ENCODE data around the gene ZBTB20.
"Not testable (repeated sequence)": the region's sequence is repeated elsewhere in the genome, so short reads cannot be mapped to it uniquely, and the experiment has no call there.

The ZBTB20 gene

GRCh38 chr3:115120597-115120996 is 26.5 kb downstream of the ZBTB20 start:
- no peak for TF ChIP-seq CTCF (IDR thresholded peaks at IDR 0.05; ENCODE audit: borderline replicate concordance, control extremely low read depth, extremely low read depth, insufficient read depth, missing control alignments)
- DNase-seq (ENCODE audit: low spot score), result no peak
- in situ Hi-C loops (cut with MboI; ENCODE audit: low sequenced_read_pairs, unreplicated experiment), result no loop called here

DNA sequence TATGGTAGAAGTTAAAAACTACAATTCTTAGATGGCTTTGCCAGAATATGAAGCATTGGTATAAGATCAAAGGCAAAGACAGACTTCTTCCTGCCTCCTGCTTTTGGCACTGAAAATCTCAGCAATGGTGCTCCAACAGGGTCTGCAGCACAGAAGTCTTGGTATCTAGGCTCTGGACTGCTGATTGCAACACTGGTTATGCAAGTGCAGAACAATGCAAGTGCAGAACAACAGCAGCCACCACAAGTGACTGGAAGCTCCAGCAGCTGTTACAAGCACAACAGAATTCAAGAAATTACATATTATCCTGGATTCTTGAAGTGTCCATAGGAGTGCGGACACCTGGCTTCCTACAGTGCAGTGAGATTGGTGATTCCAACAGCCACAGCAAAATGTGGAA is 33.7 kb downstream of the ZBTB20 start:
- no peak for DNase-seq (ENCODE audit: low spot score)
- no peak for TF ChIP-seq CTCF (IDR thresholded peaks at IDR 0.05; ENCODE audit: borderline replicate concordance, control extremely low read depth, extremely low read depth, insufficient read depth, missing control alignments)
- in situ Hi-C loops (cut with MboI; ENCODE audit: low sequenced_read_pairs, unreplicated experiment), result no loop called here

DNA sequence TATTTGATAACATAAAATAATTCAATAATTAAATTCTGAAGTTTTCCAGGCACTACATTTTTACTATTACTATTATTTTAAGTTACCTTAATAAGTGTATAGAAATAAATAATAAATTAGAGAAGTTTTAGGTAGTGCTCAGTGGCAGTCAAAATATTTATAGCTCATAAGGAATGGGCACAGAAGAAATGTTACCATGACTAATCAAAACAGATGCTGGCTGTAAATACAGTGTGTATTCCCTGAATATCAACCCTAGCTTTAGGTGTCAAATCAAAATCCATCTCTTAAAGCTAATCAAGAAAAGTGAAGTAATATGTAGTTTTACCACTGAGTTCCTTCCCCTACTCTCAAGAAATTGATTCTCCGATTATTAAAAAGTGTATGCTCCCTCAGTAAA is 35.5 kb downstream of the ZBTB20 start:
- in situ Hi-C loops (cut with MboI; ENCODE audit: low sequenced_read_pairs, unreplicated experiment), result no loop called here

GRCh38 chr3:115110830-115111229 is 36.3 kb downstream of the ZBTB20 start:
- TF ChIP-seq CTCF (IDR thresholded peaks at IDR 0.05; ENCODE audit: borderline replicate concordance, control extremely low read depth, extremely low read depth, insufficient read depth, missing control alignments), result no peak
- in situ Hi-C loops (cut with MboI; ENCODE audit: low sequenced_read_pairs, unreplicated experiment), result no loop called here

More for the DNA sequence above, 35.5 kb downstream of the ZBTB20 start:
- TF ChIP-seq CTCF (IDR thresholded peaks at IDR 0.05; ENCODE audit: borderline replicate concordance, control extremely low read depth, extremely low read depth, insufficient read depth, missing control alignments), result no peak
- DNase-seq (ENCODE audit: low spot score), result no peak

GRCh38 chr3:115110066-115110465 is 37.0 kb downstream of the ZBTB20 start:
- DNase-seq (ENCODE audit: low spot score); in situ Hi-C loops (cut with MboI; ENCODE audit: low sequenced_read_pairs, unreplicated experiment): not testable (repeated sequence)

More at GRCh38 chr3:115110830-115111229, 36.3 kb downstream of the ZBTB20 start:
- no peak for DNase-seq (ENCODE audit: low spot score)

DNA sequence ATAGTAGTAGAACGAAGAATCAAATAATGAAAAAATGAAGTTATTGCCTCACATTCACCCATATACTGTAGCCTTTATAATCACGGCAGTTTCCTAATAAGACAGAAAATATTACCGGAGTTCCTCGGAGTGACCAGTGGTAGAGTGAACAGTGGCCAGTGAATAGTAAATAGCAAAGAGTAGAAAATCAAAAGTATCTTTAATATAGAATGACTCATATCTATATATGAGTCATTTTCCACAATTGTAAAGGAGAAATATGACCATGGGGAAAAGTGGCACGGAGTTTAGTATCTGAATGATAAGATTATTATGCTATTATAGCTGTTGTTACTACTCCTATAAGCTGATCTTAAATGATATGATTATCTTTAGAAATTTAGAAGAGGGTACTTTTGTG is 38.5 kb downstream of the ZBTB20 start:
- in situ Hi-C loops (cut with MboI; ENCODE audit: low sequenced_read_pairs, unreplicated experiment), result no loop called here
- no peak for DNase-seq (ENCODE audit: low spot score)
- TF ChIP-seq CTCF (IDR thresholded peaks at IDR 0.05; ENCODE audit: borderline replicate concordance, control extremely low read depth, extremely low read depth, insufficient read depth, missing control alignments), result no peak

DNA sequence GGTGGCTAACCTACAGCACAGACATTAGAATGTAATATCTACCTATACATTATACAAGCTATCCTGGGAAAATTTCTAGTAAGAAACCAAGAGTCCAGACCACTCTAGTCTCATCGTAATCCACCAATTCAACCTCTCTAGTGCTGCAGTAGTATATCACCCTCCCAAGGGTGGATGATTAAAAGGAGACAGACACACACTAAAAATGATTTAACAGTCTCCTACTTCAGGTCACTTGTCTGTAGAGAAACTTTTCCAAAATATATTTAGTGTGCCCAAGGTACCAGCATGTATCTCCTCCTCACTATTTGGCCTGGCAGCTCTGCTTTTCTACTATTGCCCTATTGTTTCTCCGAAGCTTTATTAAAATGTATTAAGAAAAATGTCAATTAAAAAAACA is 45.0 kb downstream of the ZBTB20 start:
- DNase-seq (ENCODE audit: low spot score), result no peak
- TF ChIP-seq CTCF (IDR thresholded peaks at IDR 0.05; ENCODE audit: borderline replicate concordance, control extremely low read depth, extremely low read depth, insufficient read depth, missing control alignments), result no peak

More for the DNA sequence above, 45.0 kb downstream of the ZBTB20 start:
- in situ Hi-C loops (cut with MboI; ENCODE audit: low sequenced_read_pairs, unreplicated experiment), result no loop called here

All from GM13976 (cell line).